Choroid plexus epithelial cell (primary cell): ENCODE results near the gene SNX20.

Source experiments
- DNase-seq: peaks from one replicate; pipeline ENCODE4 v3.0.0-alpha.2; 2010; ENCODE audit warnings: low read depth
- H3K4me3 ChIP-seq: 2 replicates; pipeline ENCODE4 v1.5.1; 2011; ENCODE audit warnings: low read depth, mild to moderate bottlenecking, control low read depth, low read length, moderate library complexity
- CTCF ChIP-seq: conservative IDR thresholded peaks from 2 replicates; pipeline ENCODE4 v1.5.1; 2011; ENCODE audit warnings: low read depth, mild to moderate bottlenecking, control low read depth, inconsistent platforms, low read length, moderate library complexity

The SNX20 gene

GRCh38 chr16:50681021-50681885 is at the start of gene SNX20:
Gene SNX20, minus strand, starts transcription at chr16:50681312. Its CDS starts 3,786 bp downstream, at chr16:50677526.
- no peak for TF ChIP-seq CTCF
- DNase-seq = no peak

GRCh38 chr16:50724306-50724705 is 43.2 kb upstream of the SNX20 start:
- no peak for DNase-seq

More at GRCh38 chr16:50681021-50681885, at the start of gene SNX20:
- no peak within 1 kb of the TSS for H3K4me3 ChIP-seq

GRCh38 chr16:50722960-50723359 is 41.8 kb upstream of the SNX20 start:
- TF ChIP-seq CTCF = no peak
- no peak for DNase-seq
- H3K4me3 ChIP-seq = no peak overlapping the region

More at GRCh38 chr16:50724306-50724705, 43.2 kb upstream of the SNX20 start:
- no peak overlapping the region for H3K4me3 ChIP-seq
- TF ChIP-seq CTCF = no peak

GRCh38 chr16:50722405-50722737 is 41.3 kb upstream of the SNX20 start:
- no peak for DNase-seq
- H3K4me3 ChIP-seq = no peak overlapping the region
- no peak for TF ChIP-seq CTCF

GRCh38 chr16:50721549-50722404 is 40.7 kb upstream of the SNX20 start:
- no peak for DNase-seq
- no peak for TF ChIP-seq CTCF
- H3K4me3 ChIP-seq = no peak overlapping the region

GRCh38 chr16:50719401-50720337 is 38.6 kb upstream of the SNX20 start:
- no peak overlapping the region for H3K4me3 ChIP-seq
- no peak for DNase-seq
- no peak for TF ChIP-seq CTCF
